Activated T-cell treated with anti-CD3 and anti-CD28 coated beads for 48 hours (primary cell): Measurements from ENCODE around the gene RANBP6.
"Not testable (repeated sequence)": the region's sequence is repeated elsewhere in the genome, so short reads cannot be mapped to it uniquely, and the experiment has no call there.

ENCODE experiments used
- DNase-seq: peaks from one replicate; pipeline ENCODE4 v3.0.0-alpha.2; 2020; ENCODE audit warnings: low read depth

The RANBP6 gene

GRCh38 chr9:6015278-6016157, at the start of gene RANBP6:
RANBP6 (minus strand) TSS chr9:6015624; CDS start chr9:6015607, 17 bp downstream.
- DNase-seq = peak; percentile 86

DNA sequence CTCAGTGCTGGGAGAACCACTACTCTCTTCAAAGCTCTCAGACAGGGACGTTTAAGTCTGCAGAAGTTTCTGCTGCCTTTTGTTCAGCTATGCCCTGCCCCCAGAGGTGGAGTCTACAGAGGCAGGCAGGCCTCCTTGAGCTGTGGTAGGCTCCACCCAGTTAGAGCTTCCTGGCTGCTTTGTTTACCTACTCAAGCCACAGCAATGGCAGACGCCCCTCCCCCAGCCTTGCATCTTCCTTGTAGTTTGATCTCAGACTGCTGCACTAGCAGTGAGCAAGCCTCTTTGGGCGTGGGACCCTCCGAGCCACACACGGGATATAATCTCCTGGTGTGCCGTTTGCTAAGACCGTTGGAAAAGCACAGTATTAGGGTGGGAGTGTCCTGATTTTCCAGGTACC, 47.7 kb upstream of the RANBP6 start:
- DNase-seq = not testable (repeated sequence)

DNA sequence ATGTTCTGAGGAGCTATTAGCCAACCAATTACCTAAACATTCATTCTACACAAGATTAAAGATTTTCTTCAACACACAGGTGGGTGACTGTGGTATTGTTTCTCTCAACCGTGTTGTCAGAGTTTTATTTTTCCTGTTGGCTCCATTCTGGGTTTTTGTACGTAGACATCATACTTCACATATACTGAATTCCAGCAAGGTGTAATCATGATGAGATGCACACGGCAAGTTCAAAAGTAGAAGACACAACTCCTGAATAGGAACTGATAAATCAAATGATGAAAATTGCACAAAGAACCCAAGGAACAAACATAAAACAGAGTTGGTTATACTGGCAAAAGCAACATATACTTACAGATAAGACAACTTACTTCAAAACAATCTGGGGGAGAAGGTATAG, 40.2 kb upstream of the RANBP6 start:
- no peak for DNase-seq

GRCh38 chr9:6055216-6055615, 39.8 kb upstream of the RANBP6 start:
- no peak for DNase-seq

DNA sequence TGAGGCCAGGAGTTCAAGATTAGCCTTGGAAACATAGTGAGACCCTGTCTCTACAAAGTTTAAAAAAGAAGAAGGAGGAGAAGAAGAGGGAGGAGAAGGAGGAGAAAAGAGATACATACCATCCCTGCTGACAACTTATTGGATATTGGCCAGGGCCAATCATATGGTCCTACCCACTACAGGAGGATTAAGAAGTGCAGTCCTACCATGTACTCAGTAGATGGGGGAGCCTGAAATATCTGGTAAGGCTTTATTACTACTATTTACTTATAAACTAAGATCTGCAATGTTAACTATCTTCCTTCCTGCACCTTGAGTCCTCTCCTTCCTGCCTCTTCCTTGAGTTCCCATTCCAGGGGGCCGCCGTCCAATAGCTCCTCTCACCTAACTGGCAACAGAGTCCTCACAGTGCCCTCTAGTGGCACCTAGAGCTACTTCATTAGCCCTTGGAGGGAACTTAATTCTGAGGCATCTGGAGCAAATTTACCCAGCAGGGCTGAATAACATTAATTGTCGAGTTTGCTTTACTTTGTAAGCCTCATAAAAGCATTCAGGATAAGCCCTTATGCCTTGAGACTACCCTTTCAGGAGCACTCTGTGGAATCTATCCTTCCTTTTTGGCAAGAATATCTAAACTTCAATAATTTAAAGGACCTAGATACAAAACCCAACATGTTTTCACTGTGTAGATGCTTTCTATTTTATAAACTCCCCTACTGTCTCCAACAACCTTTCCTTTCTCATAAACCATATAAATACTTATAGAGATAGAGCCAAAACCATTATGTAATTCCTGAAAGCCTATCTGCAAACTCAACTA, 39.1 kb upstream of the RANBP6 start:
- DNase-seq = peak; percentile 35

DNA sequence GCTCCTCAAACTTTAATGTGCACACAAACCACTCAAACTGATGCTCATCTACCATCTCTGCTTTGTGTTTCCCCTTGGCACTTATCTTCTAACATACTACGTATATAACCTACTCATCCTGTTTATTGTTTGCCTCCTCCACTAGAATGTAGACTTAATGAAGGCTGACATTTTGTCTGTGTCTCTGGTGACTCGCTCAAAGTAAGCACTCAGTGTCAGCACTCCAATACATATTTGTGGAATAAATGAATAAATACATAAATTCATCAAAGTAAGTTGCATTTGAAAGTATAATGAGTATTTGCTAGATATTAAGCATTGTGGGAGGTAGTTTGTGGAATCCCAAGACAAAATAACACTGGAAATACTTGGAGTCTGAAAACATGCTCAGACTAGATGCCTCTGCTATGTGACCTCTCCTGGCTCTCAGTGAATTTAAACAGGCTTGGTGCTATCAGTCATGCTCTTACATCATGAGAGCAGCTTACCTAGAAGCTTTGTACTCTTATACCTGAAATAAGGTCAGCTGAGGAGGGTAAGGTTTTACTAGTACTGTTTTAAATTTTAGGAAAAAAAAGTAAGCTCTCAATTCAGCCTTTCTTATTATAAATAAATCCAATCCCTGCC, 37.0 kb upstream of the RANBP6 start:
- DNase-seq = no peak

GRCh38 chr9:6051511-6051950, 36.1 kb upstream of the RANBP6 start:
- no peak for DNase-seq

GRCh38 chr9:6049798-6050197, 34.4 kb upstream of the RANBP6 start:
- no peak for DNase-seq

DNA sequence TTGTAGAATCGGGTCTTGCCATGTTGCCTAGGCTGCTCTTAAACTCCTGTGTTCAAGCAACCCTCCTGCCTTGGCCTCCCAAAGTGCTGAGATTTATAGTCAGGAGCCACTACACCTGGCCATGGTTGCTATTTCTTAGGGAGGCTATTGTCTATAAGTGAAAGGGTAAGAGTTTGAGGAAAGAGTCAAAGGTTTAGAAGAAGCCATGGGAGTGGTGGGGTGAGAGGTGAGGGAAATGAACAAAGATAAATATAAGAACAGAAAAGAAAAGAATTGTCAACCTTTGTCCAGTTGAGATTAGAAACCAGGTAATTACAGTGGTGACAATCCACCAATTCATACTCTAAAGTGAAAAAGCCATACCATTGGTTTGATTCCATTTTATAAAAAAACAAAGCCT, 32.6 kb upstream of the RANBP6 start:
- DNase-seq = no peak

GRCh38 chr9:6047020-6047419, 31.6 kb upstream of the RANBP6 start:
- DNase-seq = no peak

- DNase-seq = no peak
Measured at GRCh38 chr9:6045364-6045763, 29.9 kb upstream of the RANBP6 start.

DNA sequence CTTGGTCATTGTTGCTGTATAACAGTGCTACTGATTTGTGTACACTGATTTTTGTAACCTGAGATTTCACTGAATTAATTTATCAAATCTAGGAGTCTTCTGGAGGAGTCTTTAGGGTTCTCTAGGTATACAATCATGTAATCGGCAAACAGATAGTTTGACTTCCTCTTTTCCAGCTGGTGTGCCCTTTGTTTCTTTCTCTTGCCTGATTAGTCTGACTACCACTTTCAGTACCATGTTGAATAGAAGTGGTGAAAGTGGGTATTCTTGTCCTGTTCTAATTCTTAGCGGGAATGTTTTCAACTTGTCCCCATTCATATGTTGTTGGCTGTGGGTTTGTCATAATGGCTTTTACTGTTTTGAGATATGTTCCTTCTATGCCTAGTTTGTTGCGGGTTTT, 24.7 kb upstream of the RANBP6 start:
- no peak for DNase-seq

DNA sequence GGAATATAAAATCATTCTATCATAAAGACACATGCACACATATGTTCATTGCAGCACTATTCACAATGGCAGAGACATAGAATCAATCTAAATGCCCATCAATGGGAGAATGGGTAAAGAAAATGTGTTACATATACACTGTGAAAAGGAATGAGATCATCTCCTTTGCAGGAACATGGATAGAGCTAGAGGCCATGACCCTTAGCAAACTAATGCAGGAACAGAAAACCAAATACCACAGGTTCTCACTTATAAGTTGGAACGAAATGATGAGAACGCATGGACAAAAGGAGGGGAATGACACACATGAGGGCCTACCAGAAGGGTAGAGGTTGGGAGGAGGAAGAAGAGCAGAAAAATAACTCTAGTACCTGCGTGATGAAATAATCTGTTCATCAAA, 21.0 kb upstream of the RANBP6 start:
- DNase-seq = no peak

DNA sequence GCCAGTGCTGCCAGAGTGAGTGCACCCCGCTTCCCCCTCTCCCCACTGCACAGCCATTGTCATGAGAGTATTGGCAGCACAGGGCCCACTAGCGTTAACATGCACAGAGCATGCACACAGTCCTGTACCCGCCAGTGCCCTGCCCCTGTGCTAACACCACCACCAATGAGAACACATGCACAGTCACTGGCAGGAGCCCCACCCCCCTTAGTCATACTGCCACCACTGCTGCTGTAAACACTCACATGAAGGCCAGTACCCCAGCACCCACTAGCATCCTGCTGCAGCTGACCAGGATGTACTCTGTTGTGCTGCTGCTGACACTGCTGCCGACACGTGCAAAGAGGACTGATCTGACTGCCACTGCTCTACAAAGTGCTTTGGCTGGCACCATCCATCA, 19.5 kb upstream of the RANBP6 start:
- DNase-seq = no peak

DNA sequence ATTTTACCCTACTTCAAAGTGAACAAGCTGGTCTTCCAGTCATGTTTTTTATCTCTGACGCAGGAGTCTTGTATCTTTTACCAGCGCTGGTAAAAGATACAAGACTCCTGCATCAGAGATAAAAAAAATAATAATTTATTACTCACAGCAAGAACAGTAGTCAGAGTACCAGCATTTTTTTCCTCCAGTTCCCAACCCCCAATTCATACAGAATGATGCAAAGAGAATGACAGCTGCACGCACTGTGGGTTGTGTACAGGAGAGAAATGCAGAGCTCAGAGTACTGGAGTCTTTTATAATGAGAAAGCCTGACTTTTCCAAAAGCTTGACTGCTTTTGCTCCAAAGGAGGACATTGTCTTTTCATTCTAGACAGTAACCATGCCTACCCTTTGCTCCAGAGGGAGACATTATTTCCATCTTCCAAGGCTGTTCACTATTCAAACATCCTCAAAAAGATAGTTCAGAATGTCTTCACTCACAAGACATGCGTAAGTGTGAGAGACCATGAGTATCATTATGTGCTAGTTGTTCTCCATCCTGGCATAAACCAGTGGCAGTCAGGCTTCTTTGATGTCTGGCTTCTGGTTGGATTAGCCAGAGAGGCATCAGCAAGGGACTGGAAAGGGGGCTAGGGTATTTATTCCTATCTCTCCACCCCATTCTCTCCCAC, 14.3 kb upstream of the RANBP6 start:
- no peak for DNase-seq

GRCh38 chr9:6024035-6024554, 8.7 kb upstream of the RANBP6 start:
- DNase-seq = no peak

DNA sequence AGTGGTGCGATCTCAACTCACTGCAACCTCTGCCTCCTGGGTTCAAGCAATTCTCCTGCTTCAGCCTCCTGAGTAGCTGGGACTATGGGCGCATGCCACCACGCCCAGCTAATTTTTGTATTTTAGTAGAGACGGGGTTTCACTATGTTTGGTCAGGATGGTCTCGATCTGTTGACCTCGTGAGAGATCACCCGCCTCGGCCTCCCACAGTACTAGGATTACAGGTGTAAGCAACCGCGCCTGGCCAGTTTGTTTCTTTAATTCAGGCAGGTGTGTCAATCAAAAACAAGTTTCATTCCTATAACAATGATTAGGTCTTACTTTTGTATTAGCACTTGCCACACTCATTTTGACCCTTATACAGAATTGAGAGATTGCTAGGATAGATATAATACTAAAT, 1.6 kb upstream of the RANBP6 start:
- DNase-seq = not testable (repeated sequence)

DNA sequence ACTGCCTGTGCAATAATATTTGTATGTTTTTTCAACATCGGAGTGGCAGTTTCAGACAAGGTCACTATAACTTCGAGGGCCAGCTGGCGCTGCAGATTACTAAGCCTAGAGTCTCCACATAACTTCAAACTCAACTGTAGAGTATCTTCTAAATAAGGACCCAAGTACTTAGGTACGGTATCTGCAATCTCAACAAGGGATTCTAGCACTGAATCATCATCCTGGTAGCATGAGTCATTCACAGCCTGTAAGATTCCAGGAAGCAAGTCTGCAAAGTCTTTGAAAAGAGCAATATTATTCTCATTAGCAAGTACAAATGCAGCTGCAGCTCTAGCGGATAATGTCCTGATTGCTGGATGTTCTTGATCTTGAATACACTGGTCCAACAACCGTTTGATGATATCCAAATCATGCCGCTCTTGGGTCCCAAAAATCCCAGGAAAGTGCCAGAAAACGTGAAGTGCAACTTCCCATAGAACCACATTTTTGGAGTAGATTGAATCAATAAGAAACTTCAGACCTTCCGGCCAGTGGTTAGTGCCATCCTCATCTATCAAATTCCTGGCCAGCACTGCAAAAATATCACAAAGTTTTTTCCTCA, 654 bp downstream of the RANBP6 start:
- DNase-seq = no peak

GRCh38 chr9:6008169-6008979, 7.0 kb downstream of the RANBP6 start:
- peak; percentile 84 for DNase-seq

GRCh38 chr9:6007770-6008168, 7.7 kb downstream of the RANBP6 start:
- DNase-seq = peak; percentile 73
